Islet precursor cell (in vitro differentiated cells): ENCODE data around the gene ATP1A1.
A peak's percentile ranks its signal among the peaks of the same experiment; 100 is the strongest.

Source experiments
- DNase-seq: peaks from one replicate; pipeline ENCODE4 v3.0.0-alpha.2; 2018

The ATP1A1 gene

GRCh38 chr1:116373431-116374352 is 648 bp downstream of the ATP1A1 start:
- peak; percentile 69 for DNase-seq

GRCh38 chr1:116374353-116375147 is 1.5 kb downstream of the ATP1A1 start:
- peak; percentile 64 for DNase-seq

- no peak for DNase-seq
These were observed 2.3 kb downstream of the ATP1A1 start for GRCh38 chr1:116375148-116375886.

GRCh38 chr1:116375887-116376728 is 3.1 kb downstream of the ATP1A1 start:
- peak; percentile 89 for DNase-seq

GRCh38 chr1:116376729-116377086 is 3.7 kb downstream of the ATP1A1 start:
- no peak for DNase-seq

GRCh38 chr1:116377541-116378529 is 4.8 kb downstream of the ATP1A1 start:
- no peak for DNase-seq

- DNase-seq = no peak
These were observed 6.1 kb downstream of the ATP1A1 start for GRCh38 chr1:116379057-116379630.

- DNase-seq = no peak
These were observed 6.8 kb downstream of the ATP1A1 start for GRCh38 chr1:116379674-116380498.

- DNase-seq = no peak
These were observed 7.6 kb downstream of the ATP1A1 start for GRCh38 chr1:116380499-116381242.

- no peak for DNase-seq
These were observed 9.3 kb downstream of the ATP1A1 start for GRCh38 chr1:116382321-116382720.

GRCh38 chr1:116382857-116383483 is 9.9 kb downstream of the ATP1A1 start:
- no peak for DNase-seq

GRCh38 chr1:116386042-116386441 is 13.0 kb downstream of the ATP1A1 start:
- DNase-seq = no peak

- no peak for DNase-seq
These were observed 14.5 kb downstream of the ATP1A1 start for GRCh38 chr1:116387551-116387950.

- no peak for DNase-seq
These were observed 15.1 kb downstream of the ATP1A1 start for GRCh38 chr1:116388122-116388521.

- no peak for DNase-seq
These were observed 16.0 kb downstream of the ATP1A1 start for GRCh38 chr1:116389013-116389412.

GRCh38 chr1:116389686-116390085 is 16.6 kb downstream of the ATP1A1 start:
- DNase-seq = no peak

- no peak for DNase-seq
These were observed 17.2 kb downstream of the ATP1A1 start for GRCh38 chr1:116390195-116390594.

- no peak for DNase-seq
These were observed 18.1 kb downstream of the ATP1A1 start for GRCh38 chr1:116391185-116391584.
